HFF-Myc (cell line): Measurements from ENCODE around the gene VAC14.

Source experiments
- DNase-seq: peaks from one replicate; pipeline ENCODE4 v3.0.0-alpha.2; 2011; ENCODE audit warnings: low read depth; ENCODE audit errors: extremely low read depth
- H3K4me3 ChIP-seq: replicated peaks from 2 replicates; pipeline ENCODE4 v1.5.1; 2011; ENCODE audit warnings: low read depth, mild to moderate bottlenecking, control low read depth, low read length
- CTCF ChIP-seq: IDR thresholded peaks from 2 replicates; pipeline ENCODE4 v1.5.1; 2012; ENCODE audit warnings: mild to moderate bottlenecking, low read depth, low read length, control low read depth; ENCODE audit errors: missing control alignments

The VAC14 gene

GRCh38 chr16:70713342-70713741, 87.6 kb downstream of the VAC14 start:
- no peak overlapping the region for H3K4me3 ChIP-seq
- TF ChIP-seq CTCF: no peak
- no peak for DNase-seq

GRCh38 chr16:70712942-70713341, 88.0 kb downstream of the VAC14 start:
- H3K4me3 ChIP-seq: no peak overlapping the region
- no peak for TF ChIP-seq CTCF
- no peak for DNase-seq

GRCh38 chr16:70712359-70712758, 88.6 kb downstream of the VAC14 start:
- no peak for TF ChIP-seq CTCF
- no peak for DNase-seq
- H3K4me3 ChIP-seq: no peak overlapping the region

GRCh38 chr16:70711211-70712031, 89.5 kb downstream of the VAC14 start:
- no peak for DNase-seq
- no peak for TF ChIP-seq CTCF
- no peak overlapping the region for H3K4me3 ChIP-seq

- no peak for TF ChIP-seq CTCF
- no peak overlapping the region for H3K4me3 ChIP-seq
- DNase-seq: no peak
Measured at GRCh38 chr16:70710422-70711210, 90.3 kb downstream of the VAC14 start.

GRCh38 chr16:70709942-70710341, 91.0 kb downstream of the VAC14 start:
- no peak for TF ChIP-seq CTCF
- H3K4me3 ChIP-seq: no peak overlapping the region
- DNase-seq: no peak
